K562 (cell line): ENCODE data around the gene VWC2. TPM values are rescaled to one million over a fixed set of nuclear protein-coding genes. Genes with fewer than 3 reads are reported as not detected.

Experiments used
- ATF6 ChIP-seq: sonication (generic); formaldehyde crosslinking; IDR thresholded peaks from 2 replicates; pipeline ENCODE4 v1.4.0; 2020; ENCODE audit warnings: mild to moderate bottlenecking, missing genetic modification reagents
- E2F6 ChIP-seq, 2 experiments: IDR thresholded peaks; 2 replicates each; pipeline ENCODE4 v1.6.1; 2011; ENCODE audit warnings: borderline replicate concordance in 1 of 2, control low read depth in 1 of 2, low read depth in 1 of 2, low read length in 1 of 2, mild to moderate bottlenecking in 1 of 2, mixed read lengths in 1 of 2, moderate library complexity in 1 of 2; ENCODE audit not compliant: insufficient read depth in 1 of 2, insufficient read length in 1 of 2, poor library complexity in 1 of 2, severe bottlenecking in 1 of 2; ENCODE audit errors: extremely low read depth in 1 of 2
- ESRRA ChIP-seq: fragments of 450-650 bp; IDR thresholded peaks from 2 replicates; pipeline ENCODE4 v1.6.1; 2014; ENCODE audit warnings: low read depth, mild to moderate bottlenecking, moderate library complexity, borderline replicate concordance
- FOXJ3 ChIP-seq: sonication (generic); formaldehyde crosslinking; IDR thresholded peaks from 2 replicates; pipeline ENCODE4 v1.4.0; 2020; ENCODE audit warnings: mild to moderate bottlenecking, missing genetic modification reagents
- KDM1A ChIP-seq, 2 experiments: fragments of 450-650 bp; IDR thresholded peaks; 2 replicates each; pipeline ENCODE4 v1.6.1; 2016; ENCODE audit warnings: mild to moderate bottlenecking in 2 of 2
- NEUROD1 ChIP-seq: fragments of 150-350 bp; IDR thresholded peaks from 2 replicates; pipeline ENCODE4 v1.6.1; 2014; ENCODE audit warnings: borderline replicate concordance, low read length, low read depth; ENCODE audit not compliant: partially characterized antibody
- SLC30A9 ChIP-seq: fragments of 250-450 bp; sonication (Bioruptor Pico); IDR thresholded peaks from 2 replicates; pipeline ENCODE4 v1.8.0; 2022; ENCODE audit warnings: mild to moderate bottlenecking, moderate library complexity
- polyA plus RNA-seq, 8 experiments: library from polyadenylated mRNA; depleted of rRNA in 4 of 8; stranded (reverse) in 5 of 8; unstranded in 3 of 8; fragments of >200 nt; fragmentation: Nextera tagmentation in 2 of 8; fragmentation: Illumina TruSeq in 1 of 8; extraction: Ambion mirVana in 2 of 8; extraction: Trizol in 1 of 8; gene quantifications; 2 replicates each; pipeline versions ENCODE4 v1.2.1 to v1.2.3, GENCODE V29; 2011 to 2014; ENCODE audit warnings: inconsistent platforms in 1 of 8, missing spikeins in 1 of 8
- total RNA-seq, 7 experiments: library from RNA; depleted of rRNA in 6 of 7; stranded (reverse); fragments of >200 nt in 6 of 7; fragmentation: Illumina TruSeq in 2 of 7; extraction: Trizol in 2 of 7; gene quantifications; 2 replicates each; pipeline versions ENCODE4 v1.2.1 to v1.2.3, GENCODE V29; 2011 to 2021; ENCODE audit warnings: low replicate concordance in 1 of 7

VWC2 gene
- total and polyA plus RNA-seq, 9 of the 15 experiments (the other 6 are each of a cell fraction or from before 2014, with no cell fraction given) = not detected

- TF ChIP-seq ATF6 (CRISPR knock-in tag) = no peak
- TF ChIP-seq ESRRA = no peak
- TF ChIP-seq KDM1A (IDR thresholded peaks at IDR 0.05) = no peak
- no peak for TF ChIP-seq SLC30A9
- no peak for TF ChIP-seq NEUROD1
- TF ChIP-seq E2F6 (IDR thresholded peaks at IDR 0.05; ENCODE audit: borderline replicate concordance in 1 of 2, extremely low read depth in 1 of 2, insufficient read depth in 1 of 2, insufficient read length in 1 of 2, low read depth in 1 of 2, low read length in 1 of 2, poor library complexity in 1 of 2, severe bottlenecking in 1 of 2) = no peak
- TF ChIP-seq FOXJ3 = no peak
These were observed 66.6 kb downstream of the VWC2 start (continued) for GRCh38 chr7:49839863-49840645.
